ENCODE measurements around the gene C10orf88. TPM values are rescaled to one million over a fixed set of nuclear protein-coding genes. Genes with fewer than 3 reads are reported as not detected.

Gene C10orf88
- total and polyA plus RNA-seq, 2 of the 13 experiments (the other 11 are each of a cell fraction or from before 2014, with no cell fraction given) = 4.6 to 11.8 TPM

DNA sequence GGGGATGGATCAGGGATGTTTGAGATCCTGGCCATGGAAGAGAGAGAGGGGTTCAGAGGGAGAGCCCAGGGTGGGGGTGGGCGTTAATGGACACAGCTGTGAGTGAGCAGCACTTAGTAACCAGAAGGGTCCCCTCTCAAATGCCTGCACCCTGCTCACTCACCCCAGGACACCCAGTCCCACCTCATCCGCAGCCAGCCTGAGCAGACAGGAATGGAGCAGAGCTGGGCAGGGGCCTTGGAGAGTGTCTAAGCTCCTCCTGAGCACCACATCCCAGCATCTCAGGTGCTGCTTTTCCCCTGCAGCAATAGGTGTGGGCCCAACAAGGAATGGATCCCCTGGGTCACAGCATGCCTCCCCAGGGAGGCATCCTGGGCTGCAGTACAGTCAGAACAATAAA is 38.3 kb downstream of the C10orf88 start:
- FAIRE-seq = no peak
- ChIA-PET CTCF (ENCODE audit: low intra/inter-chr PET ratio, low total read pairs) (no interaction called here), POLR2A (no interaction called here)
- intact Hi-C loops (cut with micrococcal nuclease; ENCODE audit: unreplicated experiment) (no loop called here), in situ Hi-C loops (cut with HindIII; ENCODE audit: extremely low pct_ligation_motif_present, low pct_unique_long_range_greater_than_20kb) (no loop called here)
- 0 out of 5 replicates have a peak, but pooled peaks cover 1 to 3% of the 10 kb centered on the region in 2 experiments for H3K27me3 ChIP-seq (ENCODE audit: control insufficient read depth in 1 of 2, insufficient read depth in 2 of 2, low read length in 2 of 2)
- no TSS peak for BruUV-seq (replicated peaks)
- TF ChIP-seq PITX1 (CRISPR knock-in tag; IDR thresholded peaks at IDR 0.05) = no peak
- TF ChIP-seq ZNF225 (CRISPR knock-in tag; IDR thresholded peaks at IDR 0.05) = no peak
- TF ChIP-seq ZNF879 (CRISPR knock-in tag; IDR thresholded peaks at IDR 0.05) = no peak
- no peak for TF ChIP-seq ZNF615 (CRISPR knock-in tag; IDR thresholded peaks at IDR 0.05; ENCODE audit: borderline replicate concordance)
- TF ChIP-seq POGZ (CRISPR knock-in tag; IDR thresholded peaks at IDR 0.05) = no peak
- no peak for TF ChIP-seq ARID3A (IDR thresholded peaks at IDR 0.05; ENCODE audit: low read depth, low read length)
- no peak for TF ChIP-seq KDM5A (IDR thresholded peaks at IDR 0.05; ENCODE audit: borderline replicate concordance, low read length)
- no peak for TF ChIP-seq HMG20A (CRISPR knock-in tag; IDR thresholded peaks at IDR 0.05; ENCODE audit: borderline replicate concordance)
- no peak for TF ChIP-seq ZMYM3 (CRISPR knock-in tag; IDR thresholded peaks at IDR 0.05)
- no peak for TF ChIP-seq SMARCE1 (IDR thresholded peaks at IDR 0.05; ENCODE audit: borderline replicate concordance)
- TF ChIP-seq NR2C2 (CRISPR knock-in tag; IDR thresholded peaks at IDR 0.05; ENCODE audit: borderline replicate concordance) = no peak
- no peak for TF ChIP-seq DBP (CRISPR knock-in tag; IDR thresholded peaks at IDR 0.05; ENCODE audit: not compliant biosample characterization)
- TF ChIP-seq ZNF274 (CRISPR knock-in tag; IDR thresholded peaks at IDR 0.05) = no peak
- H3K9me3 ChIP-seq (ENCODE audit: low read length) = no peaks in the 10 kb centered on the region
- no peak overlapping the region for H3K4me3 ChIP-seq (replicated peaks in 1 of 3; ENCODE audit: insufficient read depth in 1 of 3, low read depth in 2 of 3, low read length in 3 of 3)
- H2AFZ ChIP-seq (ENCODE audit: low read length) = no peak overlapping the region
- no peaks in the 10 kb centered on the region for H3K79me2 ChIP-seq (ENCODE audit: insufficient read depth, low read length)
- H4K20me1 ChIP-seq (ENCODE audit: insufficient read depth, low read length) = no peaks in the 10 kb centered on the region; the same call in 1 of the 2 replicates
- no peak overlapping the region for H3K9ac ChIP-seq (ENCODE audit: insufficient read depth, low read depth, low read length)
- DNase-seq (ENCODE audit: low spot score) = no peak
- no CpG with 5 or more reads among the region's 2 CpGs for WGBS (ENCODE audit: low lambda C conversion rate)
- no peaks in the 10 kb centered on the region for H3K36me3 ChIP-seq (replicated peaks in 1 of 2; ENCODE audit: control insufficient read depth in 1 of 2, insufficient read depth in 2 of 2, low read length in 2 of 2)
- no peak for ATAC-seq
- no peak overlapping the region for H3K27ac ChIP-seq (ENCODE audit: extremely low read length, insufficient read depth, low read length)
- no peak overlapping the region for H3K4me2 ChIP-seq (ENCODE audit: low read depth, low read length)
- no peaks in the 10 kb centered on the region for H3K4me1 ChIP-seq (ENCODE audit: insufficient read depth, low read length)

Data from HepG2 (cell line).